HG03045 (cell line): Measurements from ENCODE around the gene OR7C2.

Experiments
- ATAC-seq: cut with Tn5 transposase; IDR thresholded peaks from one replicate; pipeline ENCODE4 v1.9.1; 2021; ENCODE audit warnings: mild to moderate bottlenecking, moderate library complexity; ENCODE audit not compliant: unreplicated experiment

OR7C2 gene

GRCh38 chr19:14978161-14978776 is 37.0 kb downstream of the OR7C2 start:
- no peak for ATAC-seq

DNA sequence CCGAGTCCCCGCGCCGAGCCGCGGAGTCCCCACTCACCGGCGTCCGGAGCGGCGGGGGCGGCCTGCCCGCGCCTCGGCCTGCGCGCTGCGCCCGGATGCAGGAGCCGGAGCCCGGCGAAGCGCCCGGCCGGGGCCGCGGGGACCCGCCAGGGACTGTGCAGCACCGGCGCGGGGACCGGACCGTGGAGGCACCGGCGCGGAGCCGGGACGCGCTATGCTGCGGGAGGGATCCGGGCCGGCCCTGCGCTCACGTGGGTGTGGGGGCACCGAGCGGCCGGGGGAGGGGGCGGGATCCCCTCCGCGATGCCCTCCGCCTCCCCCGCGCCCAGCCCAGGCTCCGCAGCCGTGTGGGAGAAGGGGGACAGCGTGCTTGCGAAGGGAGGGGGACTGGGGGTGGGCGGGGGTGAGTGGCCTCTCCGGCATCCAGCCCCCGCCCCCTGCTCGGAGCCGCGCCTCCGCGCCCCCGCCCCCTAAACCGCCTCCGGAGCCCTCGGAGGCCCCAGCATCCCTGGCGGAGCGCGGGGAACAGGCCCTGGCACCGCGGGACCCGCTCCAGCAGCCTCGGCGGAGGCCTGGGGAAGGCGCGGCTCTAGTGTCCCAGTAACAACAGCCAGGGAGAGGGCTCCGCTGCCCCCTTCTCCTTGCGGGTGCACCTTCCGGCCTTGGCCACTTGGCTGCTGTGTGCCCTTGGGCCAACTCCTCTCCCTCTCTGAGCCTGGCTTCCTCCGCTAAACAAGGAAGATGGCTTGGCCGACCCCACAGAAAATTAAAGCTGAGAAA is 38.4 kb downstream of the OR7C2 start, which contains the start of gene SLC1A6:
TSS of gene SLC1A6 (minus strand) at position 389 of the 780 bp plus-strand sequence. CDS start 6,954 bp downstream, outside the sequence.
- no peak for ATAC-seq

GRCh38 chr19:14985133-14985532 is 43.8 kb downstream of the OR7C2 start:
- ATAC-seq, result no peak
